HepG2 (cell line): Measurements from ENCODE around the gene HECTD2. TPM values are rescaled to one million over a fixed set of nuclear protein-coding genes. Genes with fewer than 3 reads are reported as not detected.

Source experiments
- SMC3 ChIP-seq: IDR thresholded peaks from 2 replicates; pipeline ENCODE4 v1.6.1; 2011; ENCODE audit warnings: low read length, improper control_type of control experiment
- ZNF234 ChIP-seq: sonication (generic); formaldehyde crosslinking; conservative IDR thresholded peaks from 2 replicates; pipeline ENCODE4 v1.5.1; 2020; ENCODE audit warnings: mild to moderate bottlenecking, missing genetic modification reagents
- ZNF34 ChIP-seq: sonication (generic); formaldehyde crosslinking; IDR thresholded peaks from 2 replicates; pipeline ENCODE4 v1.4.0; 2020; ENCODE audit warnings: mild to moderate bottlenecking, missing genetic modification reagents, borderline replicate concordance
- ZNF383 ChIP-seq: sonication (generic); formaldehyde crosslinking; IDR thresholded peaks from 2 replicates; pipeline ENCODE4 v1.4.0; 2020; ENCODE audit warnings: missing genetic modification reagents, mild to moderate bottlenecking, borderline replicate concordance
- ZSCAN12 ChIP-seq: sonication (generic); formaldehyde crosslinking; IDR thresholded peaks from 2 replicates; pipeline ENCODE4 v1.9.0; 2021; ENCODE audit warnings: mild to moderate bottlenecking, missing genetic modification reagents
- polyA plus RNA-seq, 8 experiments: library from polyadenylated mRNA; depleted of rRNA in 3 of 8; stranded (reverse) in 7 of 8; unstranded in 1 of 8; fragments of >200 nt; fragmentation: Illumina TruSeq in 4 of 8; extraction: Trizol in 4 of 8; gene quantifications; 2 replicates each; pipeline versions ENCODE4 v1.2.1 to v1.2.3, GENCODE V29; 2011 to 2016; ENCODE audit warnings: low read depth in 4 of 8, missing spikeins in 1 of 8, mixed read lengths in 1 of 8; ENCODE audit not compliant: insufficient read depth in 1 of 8
- total RNA-seq, 5 experiments: library from RNA; depleted of rRNA; stranded (reverse); fragments of >200 nt; fragmentation: Illumina TruSeq; extraction: Trizol; gene quantifications; 2 replicates each; pipeline ENCODE4 v1.2.3, GENCODE V29; 2016; ENCODE audit warnings: low read depth in 1 of 5
- TF ChIP-seq, protein P1 (sequence below): sonication (generic); formaldehyde crosslinking; IDR thresholded peaks from 2 replicates; pipeline ENCODE4 v1.4.0; 2020; ENCODE audit warnings: missing genetic modification reagents
- TF ChIP-seq, protein P2 (sequence below): sonication (generic); formaldehyde crosslinking; IDR thresholded peaks from 2 replicates; pipeline ENCODE4 v1.5.0; 2020; ENCODE audit warnings: missing genetic modification reagents
- TF ChIP-seq, protein P3 (sequence below): fragments of 450-650 bp; IDR thresholded peaks from 2 replicates; pipeline ENCODE4 v1.6.1; 2017; ENCODE audit warnings: mild to moderate bottlenecking
- TF ChIP-seq, protein P4 (sequence below), 2 experiments: sonication (generic) in 1 of 2; formaldehyde crosslinking in 1 of 2; IDR thresholded peaks; 2 replicates each; pipeline versions ENCODE4 v1.4.0 to v1.6.1; 2016 to 2020; ENCODE audit warnings: borderline replicate concordance in 1 of 2, low read depth in 1 of 2, mild to moderate bottlenecking in 1 of 2, missing genetic modification reagents in 1 of 2

HECTD2 gene
- total and polyA plus RNA-seq, 2 of the 13 experiments (the other 11 are each of a cell fraction or from before 2014, with no cell fraction given), result 3.2 to 5.2 TPM

DNA sequence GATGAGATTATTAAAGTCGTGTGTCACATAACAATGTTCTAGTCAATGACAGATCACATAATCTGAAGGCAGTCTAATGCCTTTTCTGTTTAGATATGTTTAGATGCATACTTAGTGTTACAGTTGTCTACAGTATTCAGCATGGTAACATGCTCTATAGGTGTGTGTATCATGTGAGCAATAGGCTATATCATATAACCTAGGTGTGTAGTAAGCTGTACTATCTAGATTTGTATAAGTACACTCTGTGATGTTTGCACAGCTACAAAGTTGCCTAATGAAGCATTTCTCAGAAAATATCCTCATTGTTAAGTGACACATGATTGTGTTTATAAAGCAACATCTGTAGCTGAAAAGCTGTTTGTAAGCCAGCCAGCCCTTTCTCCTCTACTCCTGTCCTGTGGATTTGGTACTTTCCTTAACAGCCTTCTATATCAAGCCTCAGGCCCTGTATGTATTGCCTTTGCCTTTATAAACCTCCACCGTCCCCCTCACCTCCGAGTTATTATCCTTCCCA lies 6.3 kb downstream of the HECTD2 start (continued):
- TF ChIP-seq ZNF34 (no peak), ZSCAN12 (CRISPR knock-in tag) (no peak), SMC3 (no peak), ZNF383 (no peak), ZNF234 (no peak)
- TF ChIP-seq, protein P1, sequence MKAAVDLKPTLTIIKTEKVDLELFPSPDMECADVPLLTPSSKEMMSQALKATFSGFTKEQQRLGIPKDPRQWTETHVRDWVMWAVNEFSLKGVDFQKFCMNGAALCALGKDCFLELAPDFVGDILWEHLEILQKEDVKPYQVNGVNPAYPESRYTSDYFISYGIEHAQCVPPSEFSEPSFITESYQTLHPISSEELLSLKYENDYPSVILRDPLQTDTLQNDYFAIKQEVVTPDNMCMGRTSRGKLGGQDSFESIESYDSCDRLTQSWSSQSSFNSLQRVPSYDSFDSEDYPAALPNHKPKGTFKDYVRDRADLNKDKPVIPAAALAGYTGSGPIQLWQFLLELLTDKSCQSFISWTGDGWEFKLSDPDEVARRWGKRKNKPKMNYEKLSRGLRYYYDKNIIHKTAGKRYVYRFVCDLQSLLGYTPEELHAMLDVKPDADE (CRISPR knock-in tag), result no peak
- TF ChIP-seq, protein P2, sequence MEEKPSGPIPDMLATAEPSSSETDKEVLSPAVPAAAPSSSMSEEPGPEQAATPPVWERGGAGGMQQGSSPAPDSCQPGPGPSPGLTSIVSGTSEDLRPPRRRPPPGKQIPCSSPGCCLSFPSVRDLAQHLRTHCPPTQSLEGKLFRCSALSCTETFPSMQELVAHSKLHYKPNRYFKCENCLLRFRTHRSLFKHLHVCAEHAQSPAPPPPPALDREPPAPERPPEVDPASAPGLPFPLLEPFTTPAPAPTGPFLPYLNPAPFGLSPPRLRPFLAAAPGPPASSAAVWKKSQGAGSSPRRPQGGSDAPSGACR (CRISPR knock-in tag), result no peak
- TF ChIP-seq, protein P3, sequence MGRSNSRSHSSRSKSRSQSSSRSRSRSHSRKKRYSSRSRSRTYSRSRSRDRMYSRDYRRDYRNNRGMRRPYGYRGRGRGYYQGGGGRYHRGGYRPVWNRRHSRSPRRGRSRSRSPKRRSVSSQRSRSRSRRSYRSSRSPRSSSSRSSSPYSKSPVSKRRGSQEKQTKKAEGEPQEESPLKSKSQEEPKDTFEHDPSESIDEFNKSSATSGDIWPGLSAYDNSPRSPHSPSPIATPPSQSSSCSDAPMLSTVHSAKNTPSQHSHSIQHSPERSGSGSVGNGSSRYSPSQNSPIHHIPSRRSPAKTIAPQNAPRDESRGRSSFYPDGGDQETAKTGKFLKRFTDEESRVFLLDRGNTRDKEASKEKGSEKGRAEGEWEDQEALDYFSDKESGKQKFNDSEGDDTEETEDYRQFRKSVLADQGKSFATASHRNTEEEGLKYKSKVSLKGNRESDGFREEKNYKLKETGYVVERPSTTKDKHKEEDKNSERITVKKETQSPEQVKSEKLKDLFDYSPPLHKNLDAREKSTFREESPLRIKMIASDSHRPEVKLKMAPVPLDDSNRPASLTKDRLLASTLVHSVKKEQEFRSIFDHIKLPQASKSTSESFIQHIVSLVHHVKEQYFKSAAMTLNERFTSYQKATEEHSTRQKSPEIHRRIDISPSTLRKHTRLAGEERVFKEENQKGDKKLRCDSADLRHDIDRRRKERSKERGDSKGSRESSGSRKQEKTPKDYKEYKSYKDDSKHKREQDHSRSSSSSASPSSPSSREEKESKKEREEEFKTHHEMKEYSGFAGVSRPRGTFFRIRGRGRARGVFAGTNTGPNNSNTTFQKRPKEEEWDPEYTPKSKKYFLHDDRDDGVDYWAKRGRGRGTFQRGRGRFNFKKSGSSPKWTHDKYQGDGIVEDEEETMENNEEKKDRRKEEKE, result no peak
- TF ChIP-seq, protein P4, sequence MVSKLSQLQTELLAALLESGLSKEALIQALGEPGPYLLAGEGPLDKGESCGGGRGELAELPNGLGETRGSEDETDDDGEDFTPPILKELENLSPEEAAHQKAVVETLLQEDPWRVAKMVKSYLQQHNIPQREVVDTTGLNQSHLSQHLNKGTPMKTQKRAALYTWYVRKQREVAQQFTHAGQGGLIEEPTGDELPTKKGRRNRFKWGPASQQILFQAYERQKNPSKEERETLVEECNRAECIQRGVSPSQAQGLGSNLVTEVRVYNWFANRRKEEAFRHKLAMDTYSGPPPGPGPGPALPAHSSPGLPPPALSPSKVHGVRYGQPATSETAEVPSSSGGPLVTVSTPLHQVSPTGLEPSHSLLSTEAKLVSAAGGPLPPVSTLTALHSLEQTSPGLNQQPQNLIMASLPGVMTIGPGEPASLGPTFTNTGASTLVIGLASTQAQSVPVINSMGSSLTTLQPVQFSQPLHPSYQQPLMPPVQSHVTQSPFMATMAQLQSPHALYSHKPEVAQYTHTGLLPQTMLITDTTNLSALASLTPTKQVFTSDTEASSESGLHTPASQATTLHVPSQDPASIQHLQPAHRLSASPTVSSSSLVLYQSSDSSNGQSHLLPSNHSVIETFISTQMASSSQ (IDR thresholded peaks at IDR 0.05; ENCODE audit: low read depth), result no peak
- TF ChIP-seq, protein P4 (CRISPR knock-in tag; IDR thresholded peaks at IDR 0.05; ENCODE audit: borderline replicate concordance), result no peak
